CD4-positive, alpha-beta T cell (primary cell): ENCODE data around the gene OGG1. TPM values are rescaled to one million over a fixed set of nuclear protein-coding genes. Genes with fewer than 3 reads are reported as not detected.

Experiments
- ATAC-seq: fragments of 200-7000 bp; cut with Tn5 transposase; one replicate; pipeline ENCODE4 v1.10.0; 2022; ENCODE audit warnings: mild to moderate bottlenecking; ENCODE audit not compliant: poor library complexity
- CTCF ChIA-PET: fragments of 350-600 bp; sonication (Branson Sonifier 250); formaldehyde crosslinking; loops from one replicate; lab custom pipeline; 2021; ENCODE audit warnings: antibody characterized with exemption, inconsistent platforms; lab: Charles Lee
- POLR2A ChIA-PET: fragments of 350-600 bp; sonication (Branson Sonifier 250); formaldehyde crosslinking; loops from one replicate; lab custom pipeline; 2021; ENCODE audit warnings: antibody characterized with exemption, inconsistent platforms; lab: Charles Lee
- DNase-seq, 14 experiments: peaks; one replicate each; pipeline ENCODE4 v3.0.0-alpha.2; 2013 to 2020; ENCODE audit warnings: mixed read lengths in 2 of 14
- H3K27ac ChIP-seq, 2 donors: one replicate each; pipeline versions ENCODE4 v1.5.1 to v1.7.0; 2013; ENCODE audit warnings: low read length in 2 of 2, low read depth in 1 of 2, mild to moderate bottlenecking in 1 of 2
- H3K27me3 ChIP-seq, 2 experiments: 1 replicate in 1 of 2; 2 replicates in 1 of 2; pipeline versions ENCODE4 v1.6.1 to v1.7.0; 2013; ENCODE audit warnings: low read length in 2 of 2, control low read depth in 1 of 2, mild to moderate bottlenecking in 1 of 2, moderate library complexity in 1 of 2; ENCODE audit not compliant: insufficient read depth in 2 of 2, control insufficient read depth in 1 of 2
- H3K36me3 ChIP-seq: one replicate; pipeline ENCODE4 v1.6.1; 2013; ENCODE audit warnings: low read length, control low read depth; ENCODE audit not compliant: insufficient read depth
- H3K4me1 ChIP-seq: one replicate; pipeline ENCODE4 v1.6.1; 2013; ENCODE audit warnings: low read length, control low read depth; ENCODE audit not compliant: insufficient read depth
- H3K4me3 ChIP-seq: one replicate; pipeline ENCODE4 v1.5.1; 2013; ENCODE audit warnings: mild to moderate bottlenecking, low read length, moderate library complexity
- H3K9me3 ChIP-seq, 2 experiments: 1 replicate in 1 of 2; 2 replicates in 1 of 2; pipeline versions ENCODE4 v1.6.1 to v1.7.0; 2013; ENCODE audit warnings: low read length in 2 of 2, mild to moderate bottlenecking in 2 of 2, control low read depth in 1 of 2, moderate library complexity in 1 of 2; ENCODE audit not compliant: control insufficient read depth in 1 of 2, insufficient read depth in 1 of 2
- H3K27ac Mint-ChIP-seq: one replicate; pipeline ENCODE4 v1.8.0; 2020; ENCODE audit warnings: mixed read lengths
- H3K27me3 Mint-ChIP-seq: one replicate; pipeline ENCODE4 v1.8.0; 2021; ENCODE audit warnings: mixed read lengths
- H3K36me3 Mint-ChIP-seq: one replicate; pipeline ENCODE4 v1.8.0; 2021; ENCODE audit warnings: low read depth, mixed read lengths
- H3K4me1 Mint-ChIP-seq: one replicate; pipeline ENCODE4 v1.8.0; 2021; ENCODE audit warnings: low read depth, mixed read lengths
- H3K4me3 Mint-ChIP-seq: one replicate; pipeline ENCODE4 v1.8.0; 2020; ENCODE audit warnings: mild to moderate bottlenecking, mixed read lengths
- H3K9me3 Mint-ChIP-seq: one replicate; pipeline ENCODE4 v1.8.0; 2020; ENCODE audit warnings: mixed read lengths
- CTCF ChIP-seq: fragments of 200-600 bp; IDR thresholded peaks from one replicate; pipeline ENCODE4 v1.8.0; 2022; ENCODE audit warnings: antibody characterized with exemption, mild to moderate bottlenecking
- intact Hi-C, 2 experiments: fragments of 100-400 bp; cut with DNase I in 1 of 2; cut with micrococcal nuclease in 1 of 2; formaldehyde crosslinking; loops; one replicate each; pipeline versions ENCODE4 v1.15.1 to v1.9.0; 2023 to 2025; cut with DNase I, micrococcal nuclease
- total RNA-seq, 174 experiments: library from RNA in 2 of 174; stranded (reverse) in 2 of 174; gene quantifications; one replicate each; pipeline ENCODE4 v1.2.3 and lab custom pipeline; 2021 to 2026

OGG1 gene
- total RNA-seq, 2 experiments from 2014 or later = 7.1 to 8.9 TPM

- Histone ChIP-seq H3K9me3 (no peaks in the 10 kb centered on the region), H3K27me3 (no peaks in the 10 kb centered on the region), H3K27ac (no peak overlapping the region), H3K4me3 (no peak overlapping the region), H3K4me1 (peaks cover 5% of the 10 kb centered on the region), H3K36me3 (peaks cover 96% of the 10 kb centered on the region)
- POLR2A ChIA-PET = no interaction called here
- TF ChIP-seq CTCF = no peak
- Mint-ChIP-seq H3K4me3 (no peak overlapping the region), H3K27ac (no peak overlapping the region), H3K36me3 (peaks cover 97% of the 10 kb centered on the region), H3K27me3 (no peaks in the 10 kb centered on the region), H3K9me3 (no peaks in the 10 kb centered on the region), H3K4me1 (peaks cover 32% of the 10 kb centered on the region)
- no peak for ATAC-seq
- CTCF ChIA-PET = no interaction called here
- no peak for DNase-seq
- intact Hi-C loops = loop anchor here in 1 of 2 experiments (10.0 kb wide), 2 partner anchors 56 to 94 kb away; partner anchors contain the start of genes ARPC4, MTMR14 and TADA3
Observed at GRCh38 chr3:9739181-9739580, 10.6 kb upstream of the OGG1 start.

GRCh38 chr3:9742560-9742959, 7.2 kb upstream of the OGG1 start:
- Histone ChIP-seq H3K4me3 (no peak overlapping the region), H3K27ac (no peak overlapping the region), H3K36me3 (peaks cover 100% of the 10 kb centered on the region), H3K27me3 (no peaks in the 10 kb centered on the region), H3K4me1 (no peaks in the 10 kb centered on the region), H3K9me3 (no peaks in the 10 kb centered on the region)
- ATAC-seq (no peak), DNase-seq (no peak)
- Mint-ChIP-seq H3K36me3 (peaks cover 96% of the 10 kb centered on the region), H3K4me3 (no peak overlapping the region), H3K4me1 (peaks cover 9% of the 10 kb centered on the region), H3K9me3 (no peaks in the 10 kb centered on the region), H3K27me3 (no peaks in the 10 kb centered on the region), H3K27ac (no peak overlapping the region)
- CTCF ChIA-PET = no interaction called here
- POLR2A ChIA-PET = interaction anchor here (1.3 to 3.3 kb wide), 2 partner anchors 10 to 50 kb away, joined by 3 to 16 read pairs; partner anchors contain the start of genes ARPC4 and BRPF1
- intact Hi-C loops = no loop called here
- no peak for TF ChIP-seq CTCF

GRCh38 chr3:9743548-9743947, 6.2 kb upstream of the OGG1 start:
- Histone ChIP-seq H3K27ac (no peak overlapping the region), H3K27me3 (no peaks in the 10 kb centered on the region), H3K4me3 (no peak overlapping the region), H3K9me3 (no peaks in the 10 kb centered on the region), H3K36me3 (peaks cover 99% of the 10 kb centered on the region), H3K4me1 (no peaks in the 10 kb centered on the region)
- ChIA-PET POLR2A (interaction anchor here (1.3 to 3.3 kb wide), 2 partner anchors 11 to 49 kb away, joined by 3 to 16 read pairs; partner anchors contain the start of genes ARPC4 and BRPF1), CTCF (no interaction called here)
- Mint-ChIP-seq H3K9me3 (no peaks in the 10 kb centered on the region), H3K36me3 (peaks cover 92% of the 10 kb centered on the region), H3K27ac (no peak overlapping the region), H3K4me3 (no peak overlapping the region), H3K27me3 (no peaks in the 10 kb centered on the region), H3K4me1 (peaks cover 4% of the 10 kb centered on the region)
- no peak for DNase-seq
- intact Hi-C loops = no loop called here
- ATAC-seq = no peak
- TF ChIP-seq CTCF = no peak
